Activated T-cell treated with anti-CD3 and anti-CD28 coated beads, Interleukin-2, amount 50 U/mL, for 24 hours (primary cell): Measurements from ENCODE around the gene TMEM178B.
"Not testable (repeated sequence)": the region's sequence is repeated elsewhere in the genome, so short reads cannot be mapped to it uniquely, and the experiment has no call there.

Experiments used
- DNase-seq: peaks from one replicate; pipeline ENCODE4 v3.0.0-alpha.2; 2020
- H3K27ac Mint-ChIP-seq: 2 replicates; pipeline ENCODE4 v1.8.0; 2020; ENCODE audit warnings: mild to moderate bottlenecking, mixed read lengths
- H3K27me3 Mint-ChIP-seq: 2 replicates; pipeline ENCODE4 v1.8.0; 2020; ENCODE audit warnings: mixed read lengths
- H3K36me3 Mint-ChIP-seq: 2 replicates; pipeline ENCODE4 v1.8.0; 2020; ENCODE audit warnings: low read depth, mixed read lengths
- H3K4me1 Mint-ChIP-seq: 2 replicates; pipeline ENCODE4 v1.8.0; 2020; ENCODE audit warnings: low read depth, mixed read lengths
- H3K4me3 Mint-ChIP-seq: 2 replicates; pipeline ENCODE4 v1.8.0; 2020; ENCODE audit warnings: mild to moderate bottlenecking, moderate library complexity, mixed read lengths
- H3K9me3 Mint-ChIP-seq: 2 replicates; pipeline ENCODE4 v1.8.0; 2020; ENCODE audit warnings: mixed read lengths

The TMEM178B gene

DNA sequence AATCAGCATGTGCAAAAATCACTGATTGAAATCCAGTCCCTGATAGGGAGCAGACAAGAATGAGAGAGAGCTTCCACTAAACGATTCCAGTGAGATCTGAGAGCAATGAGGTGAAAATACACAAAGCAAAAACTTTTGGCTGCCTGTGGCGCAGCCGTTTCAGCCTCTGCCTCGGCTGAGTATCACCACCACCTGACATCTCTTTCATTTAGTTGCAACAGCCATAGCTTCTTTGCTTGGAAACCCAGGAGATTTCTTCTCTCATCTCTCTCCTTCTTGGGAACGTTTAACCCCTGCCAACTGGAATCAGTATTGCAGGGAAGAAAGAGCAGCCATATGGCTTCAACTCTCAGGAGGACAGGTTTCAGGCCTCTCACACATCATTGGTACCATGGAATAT lies 240.0 kb downstream of the TMEM178B start:
- Mint-ChIP-seq H3K27ac (no peak overlapping the region), H3K36me3 (no peaks in the 10 kb centered on the region), H3K27me3 (peaks cover 9% of the 10 kb centered on the region), H3K9me3 (no peaks in the 10 kb centered on the region), H3K4me1 (no peaks in the 10 kb centered on the region), H3K4me3 (no peak overlapping the region)
- no peak for DNase-seq

DNA sequence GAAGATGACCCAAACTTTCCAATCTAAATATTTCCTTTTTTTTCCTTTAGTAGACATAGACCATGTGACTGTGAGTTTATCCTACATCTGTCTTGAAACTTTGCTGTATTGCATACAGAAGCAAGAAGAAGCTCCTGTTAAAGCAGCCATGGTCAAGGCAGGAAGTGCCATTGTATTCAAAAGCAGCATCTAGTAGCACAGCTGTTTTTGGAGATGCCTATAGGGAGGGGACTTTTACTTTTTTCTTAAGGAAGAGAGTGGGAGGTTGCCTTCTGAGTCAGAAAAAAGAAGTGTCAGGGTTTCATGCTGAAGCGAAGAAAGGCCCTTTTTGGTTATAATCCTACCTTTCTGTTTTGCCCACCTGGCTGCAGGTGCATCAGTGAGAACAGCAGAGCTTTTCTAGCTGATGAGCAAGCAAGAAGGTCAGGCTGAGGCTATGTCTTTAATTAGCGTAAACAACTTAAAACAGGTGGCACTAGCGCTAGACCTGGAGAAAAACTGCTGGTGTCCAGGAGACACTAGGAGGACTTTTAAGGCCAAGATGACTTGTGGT lies 243.2 kb downstream of the TMEM178B start:
- peaks cover 8% of the 10 kb centered on the region for H3K27me3 Mint-ChIP-seq
- no peak overlapping the region for H3K4me3 Mint-ChIP-seq
- no peaks in the 10 kb centered on the region for H3K36me3 Mint-ChIP-seq
- DNase-seq = no peak
- peaks cover 4% of the 10 kb centered on the region for H3K9me3 Mint-ChIP-seq
- H3K4me1 Mint-ChIP-seq = peaks cover 6% of the 10 kb centered on the region
- H3K27ac Mint-ChIP-seq = no peak overlapping the region

DNA sequence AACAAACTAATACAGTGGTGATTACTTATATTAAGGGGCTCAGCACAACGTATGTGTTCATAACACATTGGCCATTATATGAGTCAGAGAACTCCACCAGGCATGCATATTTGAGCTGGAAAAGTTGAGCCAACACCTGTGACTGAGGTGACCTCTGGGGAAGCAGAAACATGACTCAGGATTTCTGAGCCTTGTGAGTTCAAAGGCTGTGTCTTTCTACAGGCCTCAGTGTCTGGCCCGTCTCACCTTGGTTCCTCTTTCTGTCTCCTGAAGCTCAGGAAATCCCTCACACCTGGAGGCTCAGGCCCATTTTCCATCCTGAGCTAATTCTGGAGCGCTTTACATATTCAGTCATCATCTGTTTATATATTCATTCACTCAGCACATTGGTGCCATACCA lies 246.4 kb downstream of the TMEM178B start:
- no peak overlapping the region for H3K27ac Mint-ChIP-seq
- no peaks in the 10 kb centered on the region for H3K36me3 Mint-ChIP-seq
- H3K4me1 Mint-ChIP-seq = peaks cover 6% of the 10 kb centered on the region
- H3K4me3 Mint-ChIP-seq = no peak overlapping the region
- no peak for DNase-seq
- peaks cover 17% of the 10 kb centered on the region for H3K27me3 Mint-ChIP-seq
- peaks cover 4% of the 10 kb centered on the region for H3K9me3 Mint-ChIP-seq

DNA sequence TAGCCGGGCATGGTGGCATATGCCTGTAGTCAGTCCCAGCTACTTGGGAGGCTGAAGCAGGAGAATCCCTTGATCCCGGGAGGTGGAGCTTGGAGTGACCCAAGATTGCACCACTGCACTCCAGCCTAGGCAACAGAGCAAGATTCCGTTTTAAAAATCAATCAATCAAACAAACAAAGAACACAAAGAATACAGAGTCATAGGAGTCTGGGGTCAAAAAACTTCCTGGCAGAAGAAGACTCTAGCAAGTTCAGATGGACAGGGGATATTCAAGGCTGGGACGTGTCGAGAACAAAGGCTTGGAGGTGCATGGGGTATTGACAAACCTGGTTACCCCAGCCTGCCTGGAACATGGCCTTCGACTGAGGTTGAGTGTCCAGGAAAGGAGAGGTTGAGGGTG lies 248.5 kb downstream of the TMEM178B start:
- H3K27ac Mint-ChIP-seq = no peak overlapping the region
- peaks cover 6% of the 10 kb centered on the region for H3K4me1 Mint-ChIP-seq

DNA sequence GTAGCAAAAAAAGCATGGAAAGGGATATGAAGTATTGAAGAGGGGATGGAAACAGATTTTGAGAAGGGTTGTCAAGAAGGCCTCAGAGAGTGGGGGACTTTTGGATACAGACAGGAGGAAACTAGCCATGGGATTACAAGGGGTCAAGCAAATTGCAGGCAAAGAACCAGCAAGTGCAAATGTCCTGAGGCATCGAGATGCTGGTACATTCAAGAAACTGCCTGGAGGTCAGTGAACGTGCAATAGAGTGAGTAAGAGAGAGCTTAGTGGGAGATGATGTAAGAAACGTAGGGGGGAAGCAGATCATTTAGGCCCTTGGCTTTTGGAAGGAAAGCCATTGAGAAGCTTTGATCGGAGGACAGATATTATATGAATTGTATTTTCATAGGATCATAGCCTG lies 250.0 kb downstream of the TMEM178B start:
- Mint-ChIP-seq H3K9me3 (peaks cover 4% of the 10 kb centered on the region), H3K27me3 (peaks cover 14% of the 10 kb centered on the region), H3K36me3 (no peaks in the 10 kb centered on the region), H3K4me3 (no peak overlapping the region), H3K4me1 (peaks cover 6% of the 10 kb centered on the region), H3K27ac (no peak overlapping the region)
- DNase-seq = no peak

More for the DNA sequence above, 248.5 kb downstream of the TMEM178B start:
- Mint-ChIP-seq H3K27me3 (peaks cover 19% of the 10 kb centered on the region), H3K36me3 (no peaks in the 10 kb centered on the region), H3K9me3 (peaks cover 4% of the 10 kb centered on the region), H3K4me3 (no peak overlapping the region)
- DNase-seq = no peak

DNA sequence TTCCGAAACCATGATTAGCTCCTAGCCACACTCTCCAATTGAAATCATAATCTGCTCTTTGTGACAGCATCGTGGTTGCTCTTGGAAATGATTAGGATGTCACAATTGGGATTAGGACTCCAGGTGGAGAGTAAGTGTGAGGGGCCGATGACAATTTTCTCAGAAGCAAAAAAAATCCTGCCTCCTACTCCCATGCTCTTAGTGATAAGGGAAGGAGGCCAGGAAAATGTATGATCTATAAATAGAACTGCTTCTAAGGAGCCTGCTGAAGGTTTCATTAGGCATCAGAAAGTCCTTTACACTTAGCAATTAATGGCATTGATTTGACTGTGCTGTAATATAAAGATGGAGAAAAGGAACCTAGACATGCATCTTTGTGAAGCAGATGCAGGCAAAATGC lies 251.0 kb downstream of the TMEM178B start:
- DNase-seq = no peak

DNA sequence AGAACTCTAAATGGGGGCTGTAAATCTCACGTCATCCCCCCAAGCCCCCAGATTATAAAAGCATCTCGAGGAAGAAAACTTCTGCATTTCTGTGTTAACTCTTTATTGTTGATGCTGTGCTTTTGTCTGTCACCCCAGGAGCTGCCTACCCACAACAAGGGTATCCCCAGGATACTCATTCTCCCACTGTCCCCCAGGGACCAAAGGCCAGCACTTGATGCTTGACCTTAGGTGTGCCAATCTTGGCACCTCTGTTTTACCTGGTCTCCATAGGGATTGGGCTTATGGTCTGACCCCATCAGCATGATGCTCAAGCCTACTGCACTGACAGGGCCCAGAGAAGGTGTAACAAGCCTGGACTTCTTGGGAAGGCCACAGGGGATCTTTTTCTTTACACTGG lies 251.4 kb downstream of the TMEM178B start:
- peaks cover under 1% of the 10 kb centered on the region for H3K4me1 Mint-ChIP-seq
- no peaks in the 10 kb centered on the region for H3K36me3 Mint-ChIP-seq
- H3K27me3 Mint-ChIP-seq = peaks cover 16% of the 10 kb centered on the region
- DNase-seq = no peak
- H3K4me3 Mint-ChIP-seq = no peak overlapping the region
- no peaks in the 10 kb centered on the region for H3K9me3 Mint-ChIP-seq
- H3K27ac Mint-ChIP-seq = no peak overlapping the region

More for the DNA sequence above, 251.0 kb downstream of the TMEM178B start:
- Mint-ChIP-seq H3K36me3 (no peaks in the 10 kb centered on the region), H3K27ac (no peak overlapping the region), H3K9me3 (peaks cover 2% of the 10 kb centered on the region), H3K27me3 (peaks cover 16% of the 10 kb centered on the region), H3K4me1 (peaks cover 5% of the 10 kb centered on the region), H3K4me3 (no peak overlapping the region)

DNA sequence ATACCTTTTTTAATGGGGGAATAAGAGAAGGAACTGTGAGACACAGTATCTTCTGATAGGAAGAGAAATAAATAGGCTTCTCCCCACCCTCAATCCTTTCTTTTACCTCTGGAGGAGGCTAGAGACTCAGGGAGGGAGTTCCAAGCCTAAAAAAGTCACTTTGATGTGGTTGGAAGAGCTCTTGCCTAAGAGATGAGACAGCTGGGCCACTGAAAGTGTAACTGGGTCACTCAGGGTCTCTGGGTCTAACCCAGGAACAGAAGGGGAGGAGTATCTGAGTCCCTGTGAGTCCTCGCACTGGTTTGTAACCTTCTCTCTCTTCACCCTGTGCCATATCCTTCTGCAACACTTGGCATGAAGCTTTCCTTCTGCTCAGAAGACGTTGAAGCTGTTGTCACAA lies 254.4 kb downstream of the TMEM178B start:
- Mint-ChIP-seq H3K9me3 (no peaks in the 10 kb centered on the region), H3K4me3 (no peak overlapping the region), H3K4me1 (no peaks in the 10 kb centered on the region), H3K27me3 (peaks cover 10% of the 10 kb centered on the region), H3K27ac (no peak overlapping the region), H3K36me3 (no peaks in the 10 kb centered on the region)
- DNase-seq = no peak

DNA sequence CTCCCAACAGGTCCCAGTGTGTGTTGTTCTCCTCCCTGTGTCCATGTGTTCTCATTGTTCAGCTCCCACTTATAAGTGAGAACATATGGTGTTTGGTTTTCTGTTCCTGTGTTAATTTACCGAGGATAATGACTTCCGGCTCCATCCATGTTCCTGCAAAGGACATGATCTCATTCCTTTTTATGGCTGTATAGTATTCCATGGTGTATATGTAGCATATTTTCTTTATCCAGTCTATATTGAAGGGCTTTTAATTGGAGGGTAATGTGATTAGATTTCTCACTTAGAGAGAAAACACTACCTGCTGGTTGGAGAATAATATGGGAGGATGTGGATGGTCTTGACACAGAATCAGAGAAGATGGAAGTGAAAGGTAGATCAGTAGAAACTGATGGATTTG lies 256.4 kb downstream of the TMEM178B start:
- not testable (repeated sequence) for H3K9me3 Mint-ChIP-seq

DNA sequence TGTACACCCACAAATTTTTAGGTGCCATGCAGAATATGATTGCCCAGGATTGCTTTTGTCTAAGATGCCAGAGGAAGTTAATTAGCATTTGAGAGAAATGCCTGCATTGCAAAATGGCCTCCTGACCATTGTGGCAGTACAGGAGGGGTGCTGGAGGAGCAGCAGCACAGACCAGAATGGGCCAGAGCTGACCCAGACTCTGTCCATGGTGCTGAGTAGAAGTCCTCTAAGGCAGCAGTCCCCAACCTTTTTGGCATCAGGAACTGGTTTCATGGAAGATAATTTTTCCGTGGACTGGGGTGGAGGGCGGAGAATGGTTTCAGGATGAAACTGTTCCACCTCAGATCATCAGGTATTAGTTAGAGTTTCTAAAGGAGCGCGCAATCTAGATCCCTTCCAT lies 259.6 kb downstream of the TMEM178B start:
- no peak overlapping the region for H3K27ac Mint-ChIP-seq
- no peak for DNase-seq

More for the DNA sequence above, 256.4 kb downstream of the TMEM178B start:
- not testable (repeated sequence) for H3K36me3 Mint-ChIP-seq, H3K4me1 Mint-ChIP-seq, H3K27me3 Mint-ChIP-seq, DNase-seq, H3K27ac Mint-ChIP-seq, H3K4me3 Mint-ChIP-seq

DNA sequence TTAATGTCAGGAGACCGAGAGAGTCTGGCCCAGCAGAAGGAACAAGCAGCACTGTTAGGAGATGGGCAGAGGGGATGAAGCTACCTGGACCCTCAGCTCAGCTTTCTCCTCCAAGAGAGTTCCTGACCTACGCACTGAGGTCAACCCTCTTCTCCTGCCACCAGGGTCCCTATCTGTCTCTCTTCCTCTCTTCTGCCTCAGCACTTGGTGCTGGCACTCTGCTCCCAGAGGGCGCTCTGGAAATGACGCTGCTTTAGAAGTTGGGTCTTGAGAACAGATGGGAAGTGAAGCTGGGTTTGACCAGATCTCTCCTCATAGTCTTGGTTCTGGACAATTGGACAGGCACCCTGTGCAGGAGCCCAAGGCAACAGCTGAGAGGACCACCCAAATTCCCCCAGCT lies 261.3 kb downstream of the TMEM178B start:
- H3K9me3 Mint-ChIP-seq = no peaks in the 10 kb centered on the region
- no peak overlapping the region for H3K27ac Mint-ChIP-seq
- no peak for DNase-seq
- H3K4me1 Mint-ChIP-seq = no peaks in the 10 kb centered on the region
- H3K4me3 Mint-ChIP-seq = no peak overlapping the region
- H3K27me3 Mint-ChIP-seq = peaks cover 2% of the 10 kb centered on the region
- no peaks in the 10 kb centered on the region for H3K36me3 Mint-ChIP-seq

More for the DNA sequence above, 259.6 kb downstream of the TMEM178B start:
- Mint-ChIP-seq H3K4me1 (no peaks in the 10 kb centered on the region), H3K36me3 (no peaks in the 10 kb centered on the region), H3K4me3 (no peak overlapping the region), H3K27me3 (peaks cover 2% of the 10 kb centered on the region), H3K9me3 (no peaks in the 10 kb centered on the region)

DNA sequence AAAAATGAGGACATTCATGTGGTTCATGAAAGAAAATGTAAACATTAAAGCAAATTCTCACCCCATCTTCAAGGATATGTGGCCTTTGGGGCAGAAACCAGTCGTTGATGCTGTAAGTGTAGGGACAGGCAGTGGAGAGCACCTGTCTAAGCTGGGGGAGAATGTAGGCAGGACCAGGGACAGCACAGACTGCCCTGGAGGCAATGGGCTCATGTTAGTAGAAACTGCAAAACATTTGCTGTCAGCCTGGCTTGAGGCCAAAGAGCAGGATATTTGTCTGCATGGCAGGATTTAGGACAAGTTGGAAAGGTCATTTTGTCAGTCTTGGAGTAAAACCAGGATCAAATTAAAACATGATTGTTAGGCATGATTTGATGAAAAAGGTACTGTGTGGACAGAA lies 265.7 kb downstream of the TMEM178B start:
- Mint-ChIP-seq H3K27ac (no peak overlapping the region), H3K4me1 (no peaks in the 10 kb centered on the region), H3K9me3 (no peaks in the 10 kb centered on the region), H3K4me3 (no peak overlapping the region), H3K36me3 (no peaks in the 10 kb centered on the region), H3K27me3 (peaks cover 11% of the 10 kb centered on the region)
- DNase-seq = no peak

DNA sequence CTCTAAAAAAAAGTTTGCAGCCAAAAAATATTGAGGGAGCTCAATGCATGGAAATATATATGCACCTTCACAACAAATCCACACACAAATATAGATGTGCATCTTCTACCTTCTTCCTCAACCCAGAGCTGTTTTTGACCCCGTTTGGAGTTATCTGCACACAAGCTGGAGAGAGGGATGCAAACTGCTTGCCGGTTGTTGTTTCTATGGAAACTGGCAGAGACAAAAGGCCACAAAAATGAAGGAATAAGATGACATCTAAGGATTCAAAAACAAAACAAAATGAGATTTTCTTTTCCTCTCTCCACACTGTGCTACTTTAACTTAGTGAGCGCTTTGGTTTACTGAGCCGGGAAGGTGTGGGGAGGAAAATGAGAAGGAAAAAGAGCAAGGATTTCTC lies 267.1 kb downstream of the TMEM178B start:
- DNase-seq = no peak

DNA sequence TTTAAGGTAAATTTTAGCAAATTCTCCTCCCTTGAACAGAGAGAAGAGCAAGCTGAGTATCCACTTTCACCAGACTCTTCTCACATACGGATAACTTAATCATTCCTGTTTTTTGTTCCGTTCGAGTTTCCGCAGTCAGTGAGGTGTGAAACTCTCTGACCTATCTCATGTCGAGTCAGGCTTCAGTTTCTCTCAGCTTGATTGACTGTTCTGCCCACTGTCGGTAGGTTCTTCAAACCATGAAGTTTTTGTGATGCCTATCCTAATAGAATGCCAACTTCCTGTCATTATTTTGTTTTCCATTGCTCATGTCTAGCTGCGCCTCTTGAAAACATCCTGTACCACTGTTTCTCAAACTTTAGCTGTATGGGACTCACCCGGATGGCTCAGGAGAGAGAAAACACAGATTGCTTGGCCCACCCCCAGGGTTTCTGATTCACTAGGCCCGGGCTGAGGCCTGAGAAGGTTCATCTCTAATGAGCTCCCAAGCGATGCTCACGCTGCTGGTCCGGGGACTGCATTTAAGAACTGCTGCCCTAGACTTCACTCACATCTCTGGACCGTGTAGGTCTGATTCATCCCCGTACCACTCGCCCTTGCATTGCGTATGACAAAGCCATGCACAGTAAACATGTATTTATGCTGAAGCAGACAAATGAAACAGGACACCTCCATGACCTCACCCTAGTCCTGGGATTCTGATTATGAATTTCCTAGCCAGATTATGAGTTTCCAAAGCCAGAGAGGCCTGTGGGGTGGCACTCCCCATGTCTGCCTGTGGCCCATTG lies 269.0 kb downstream of the TMEM178B start:
- H3K36me3 Mint-ChIP-seq = no peaks in the 10 kb centered on the region
- no peak overlapping the region for H3K4me3 Mint-ChIP-seq
- DNase-seq = no peak
- no peaks in the 10 kb centered on the region for H3K9me3 Mint-ChIP-seq
- peaks cover 15% of the 10 kb centered on the region for H3K27me3 Mint-ChIP-seq
- no peaks in the 10 kb centered on the region for H3K4me1 Mint-ChIP-seq
- no peak overlapping the region for H3K27ac Mint-ChIP-seq

More for the DNA sequence above, 267.1 kb downstream of the TMEM178B start:
- Mint-ChIP-seq H3K4me3 (no peak overlapping the region), H3K27ac (no peak overlapping the region), H3K36me3 (no peaks in the 10 kb centered on the region), H3K9me3 (no peaks in the 10 kb centered on the region), H3K27me3 (peaks cover 11% of the 10 kb centered on the region), H3K4me1 (no peaks in the 10 kb centered on the region)

DNA sequence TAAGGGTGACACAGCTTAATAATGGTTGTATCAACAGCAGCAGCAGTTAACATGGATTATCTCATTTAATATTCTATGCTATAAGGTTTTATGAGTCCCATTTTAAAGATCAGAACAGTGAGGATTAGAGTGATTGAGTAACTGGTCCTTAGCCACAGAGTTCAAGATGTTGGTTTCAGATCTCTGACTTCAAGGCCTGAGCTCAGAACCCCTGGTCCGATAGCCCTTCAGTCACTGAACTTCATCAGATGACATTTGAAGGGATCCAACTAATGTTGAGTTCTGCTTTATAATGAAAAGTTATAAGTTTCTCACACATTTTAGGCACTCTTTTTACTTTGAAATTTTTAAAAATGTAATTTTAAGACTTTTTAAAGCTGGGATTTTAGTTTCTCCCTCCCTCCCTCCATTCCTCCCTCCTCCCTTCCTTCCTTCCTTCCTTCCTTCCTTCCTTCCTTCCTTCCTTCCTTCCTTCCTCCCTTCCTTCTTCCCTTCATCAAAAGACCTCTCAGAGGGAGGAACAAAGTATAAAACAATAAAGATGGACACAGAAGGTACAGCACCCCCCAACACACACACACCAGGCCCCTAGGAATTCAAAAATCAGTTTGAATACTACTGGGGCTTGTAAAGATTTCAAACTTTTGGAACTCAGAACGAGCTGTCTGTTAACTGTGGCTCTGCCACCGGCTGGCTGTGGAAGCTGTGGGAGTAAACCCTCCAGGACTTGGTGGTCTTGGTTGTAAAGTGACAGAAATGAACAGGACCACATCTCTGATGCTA lies 270.5 kb downstream of the TMEM178B start:
- H3K27me3 Mint-ChIP-seq = peaks cover 17% of the 10 kb centered on the region
- H3K27ac Mint-ChIP-seq = no peak overlapping the region
- H3K36me3 Mint-ChIP-seq = no peaks in the 10 kb centered on the region
- no peaks in the 10 kb centered on the region for H3K4me1 Mint-ChIP-seq
- no peaks in the 10 kb centered on the region for H3K9me3 Mint-ChIP-seq
- no peak overlapping the region for H3K4me3 Mint-ChIP-seq
- DNase-seq = no peak
